Activated CD8-positive, alpha-beta T cell treated with anti-CD3 and anti-CD28 coated beads for 36 hours (primary cell): Measurements from ENCODE around the gene ZNF530. TPM values are rescaled to one million over a fixed set of nuclear protein-coding genes. Genes with fewer than 3 reads are reported as not detected.

Source experiments
- ATAC-seq: fragments of 200-7000 bp; cut with Tn5 transposase; one replicate; pipeline ENCODE4 v1.10.0; 2021; ENCODE audit warnings: mild to moderate bottlenecking, moderate library complexity
- CTCF ChIA-PET: fragments of 350-600 bp; sonication (Branson Sonifier 250); formaldehyde crosslinking; loops from one replicate; lab custom pipeline; 2021; ENCODE audit warnings: antibody characterized with exemption; lab: Charles Lee
- POLR2A ChIA-PET: fragments of 350-600 bp; sonication (Branson Sonifier 250); formaldehyde crosslinking; loops from one replicate; lab custom pipeline; 2021; ENCODE audit warnings: antibody characterized with exemption; lab: Charles Lee
- DNase-seq: peaks from one replicate; pipeline ENCODE4 v3.0.0-alpha.2; 2020
- H3K27ac Mint-ChIP-seq: one replicate; pipeline ENCODE4 v1.8.0; 2021; ENCODE audit warnings: mild to moderate bottlenecking, mixed read lengths
- H3K27me3 Mint-ChIP-seq: one replicate; pipeline ENCODE4 v1.8.0; 2021; ENCODE audit warnings: mixed read lengths
- H3K36me3 Mint-ChIP-seq: one replicate; pipeline ENCODE4 v1.8.0; 2021; ENCODE audit warnings: low read depth, mixed read lengths
- H3K4me1 Mint-ChIP-seq: one replicate; pipeline ENCODE4 v1.8.0; 2021; ENCODE audit warnings: low read depth, mixed read lengths
- H3K4me3 Mint-ChIP-seq: one replicate; pipeline ENCODE4 v1.8.0; 2021; ENCODE audit warnings: mild to moderate bottlenecking, moderate library complexity, mixed read lengths
- H3K9me3 Mint-ChIP-seq: one replicate; pipeline ENCODE4 v1.8.0; 2021; ENCODE audit warnings: mixed read lengths
- CTCF ChIP-seq: fragments of 200-600 bp; IDR thresholded peaks from one replicate; pipeline ENCODE4 v1.8.0; 2022; ENCODE audit warnings: antibody characterized with exemption, mild to moderate bottlenecking
- intact Hi-C: fragments of 100-400 bp; cut with micrococcal nuclease; formaldehyde crosslinking; loops from one replicate; pipeline ENCODE4 v1.10.0; 2022
- total RNA-seq, 2 experiments: library from RNA; stranded (reverse); gene quantifications; one replicate each; pipeline ENCODE4 v1.2.3, GENCODE V29; 2021

The ZNF530 gene
- total RNA-seq, 2 experiments from 2014 or later: 6.8 to 7.4 TPM

- Mint-ChIP-seq H3K4me3 (no peak overlapping the region), H3K4me1 (no peaks in the 10 kb centered on the region), H3K9me3 (peaks cover 86% of the 10 kb centered on the region), H3K27me3 (no peaks in the 10 kb centered on the region), H3K36me3 (peaks cover 56% of the 10 kb centered on the region), H3K27ac (no peak overlapping the region)
- intact Hi-C loops: no loop called here
- no peak for TF ChIP-seq CTCF
- DNase-seq: no peak
- CTCF ChIA-PET: no interaction called here
- POLR2A ChIA-PET: no interaction called here
- no peak for ATAC-seq
These were observed 29.0 kb upstream of the ZNF530 start for GRCh38 chr19:57570707-57571106.

- ATAC-seq (no peak), DNase-seq (no peak)
- ChIA-PET POLR2A (no interaction called here), CTCF (no interaction called here)
- intact Hi-C loops: no loop called here
- Mint-ChIP-seq H3K4me1 (peaks cover 5% of the 10 kb centered on the region), H3K4me3 (no peak overlapping the region), H3K36me3 (peaks cover 70% of the 10 kb centered on the region), H3K27ac (no peak overlapping the region), H3K9me3 (peaks cover 85% of the 10 kb centered on the region), H3K27me3 (no peaks in the 10 kb centered on the region)
- TF ChIP-seq CTCF: no peak
These were observed 27.2 kb upstream of the ZNF530 start for GRCh38 chr19:57572415-57572947.

GRCh38 chr19:57576661-57577060 is 23.0 kb upstream of the ZNF530 start:
- H3K27me3 Mint-ChIP-seq: no peaks in the 10 kb centered on the region
- peaks cover 75% of the 10 kb centered on the region for H3K9me3 Mint-ChIP-seq
- H3K4me3 Mint-ChIP-seq: no peak overlapping the region
- H3K27ac Mint-ChIP-seq: no peak overlapping the region
- ChIA-PET CTCF (no interaction called here), POLR2A (no interaction called here)
- H3K4me1 Mint-ChIP-seq: peaks cover 14% of the 10 kb centered on the region
- peaks cover 77% of the 10 kb centered on the region for H3K36me3 Mint-ChIP-seq
- DNase-seq (no peak), ATAC-seq (no peak)
- intact Hi-C loops: no loop called here
- TF ChIP-seq CTCF: no peak

GRCh38 chr19:57578487-57579205 is 21.0 kb upstream of the ZNF530 start, which contains the start of gene ZNF416:
TSS of gene ZNF416 (minus strand) at chr19:57578911. CDS start at chr19:57578704, 207 bp downstream.
- Mint-ChIP-seq H3K27ac (peak within 1 kb of the TSS; percentile 85), H3K9me3 (peaks cover 62% of the 10 kb centered on the region), H3K27me3 (no peaks in the 10 kb centered on the region), H3K4me3 (peak within 1 kb of the TSS; percentile 80), H3K36me3 (peaks cover 64% of the 10 kb centered on the region), H3K4me1 (peaks cover 16% of the 10 kb centered on the region)
- ATAC-seq (peak; percentile 93), DNase-seq (peak; percentile 98)
- ChIA-PET POLR2A (interaction anchor here (1.3 kb wide), 1 partner anchor 91 kb away, joined by 3 read pairs; the partner anchor contains the start of gene ZNF419), CTCF (no interaction called here)
- no peak for TF ChIP-seq CTCF
- intact Hi-C loops: no loop called here

GRCh38 chr19:57583104-57583520 is 16.6 kb upstream of the ZNF530 start:
- Mint-ChIP-seq H3K27ac (no peak overlapping the region), H3K9me3 (peaks cover 52% of the 10 kb centered on the region), H3K36me3 (peaks cover 55% of the 10 kb centered on the region), H3K27me3 (no peaks in the 10 kb centered on the region), H3K4me1 (peaks cover 19% of the 10 kb centered on the region), H3K4me3 (no peak overlapping the region)
- ATAC-seq (no peak), DNase-seq (no peak)
- ChIA-PET POLR2A (interaction anchor here (0.6 to 1.4 kb wide), 2 partner anchors 16 to 106 kb away, joined by 4 to 7 read pairs; partner anchors contain the start of gene ZNF530), CTCF (no interaction called here)
- intact Hi-C loops: no loop called here
- TF ChIP-seq CTCF: no peak
